ENCODE data around the gene AP5B1. TPM values are rescaled to one million over a fixed set of nuclear protein-coding genes. Genes with fewer than 3 reads are reported as not detected.

The AP5B1 gene
- total and polyA plus RNA-seq, 9 of the 15 experiments (the other 6 are each of a cell fraction or from before 2014, with no cell fraction given), result 0.51 to 24.2 (median 5.1) TPM

GRCh38 chr11:65790104-65790901, 9.5 kb upstream of the AP5B1 start (continued):
- TF ChIP-seq ESRRB (CRISPR knock-in tag; IDR thresholded peaks at IDR 0.05; ENCODE audit: borderline replicate concordance) (no peak), MBD2 (IDR thresholded peaks at IDR 0.05; ENCODE audit: borderline replicate concordance, low read depth) (no peak), PRMT5 (CRISPR knock-in tag; IDR thresholded peaks at IDR 0.05) (no peak)

- Histone ChIP-seq H3K27ac (ENCODE audit: extremely low read depth, low read depth, low read length) (no peak overlapping the region), H3K4me3 (no peak overlapping the region), H3K4me2 (ENCODE audit: insufficient read depth, low read length) (no peak overlapping the region), H3K9ac (ENCODE audit: insufficient read depth in 1 of 2, low read depth in 2 of 2, low read length in 2 of 2) (no peak overlapping the region), H3K4me1 (replicated peaks in 1 of 2; ENCODE audit: control insufficient read depth in 2 of 2, insufficient read depth in 2 of 2, low read length in 2 of 2) (peaks cover 0 to 45% of the 10 kb centered on the region in 2 experiments; a peak in 2 of 5 replicates), H3K27me3 (ENCODE audit: control insufficient read depth in 2 of 2, insufficient read depth in 2 of 2, low read length in 2 of 2) (peaks cover 50 to 64% of the 10 kb centered on the region in 2 experiments), H4K20me1 (replicated peaks; ENCODE audit: control insufficient read depth, insufficient read depth, low read length) (peaks cover 14% of the 10 kb centered on the region; the same call in 1 of the 2 replicates), H3K9me3 (replicated peaks; ENCODE audit: control insufficient read depth, insufficient read depth, low read depth, low read length) (no peaks in the 10 kb centered on the region), H3K36me3 (ENCODE audit: control insufficient read depth, insufficient read depth, low read length) (no peaks in the 10 kb centered on the region), H3K79me2 (ENCODE audit: control insufficient read depth, insufficient read depth, low read length) (no peaks in the 10 kb centered on the region), H2AFZ (ENCODE audit: low read depth, low read length) (no peak overlapping the region), H3K9me1 (ENCODE audit: control insufficient read depth, insufficient read depth, low read length) (no peaks in the 10 kb centered on the region)
- BruUV-seq (replicated peaks), result no TSS peak
- CTCF ChIA-PET (ENCODE audit: low intra/inter-chr PET ratio), result no interaction called here
- FAIRE-seq (no peak), ATAC-seq (no peak), DNase-seq (ENCODE audit: extremely low read depth in 1 of 4, low spot score in 3 of 4) (no peak)
- in situ Hi-C loops (cut with MboI), result no loop called here
- POLR2A ChIA-PET, result interaction anchor here (0.5 to 2.2 kb wide), 10 partner anchors 9 to 366 kb away, joined by 3 to 17 read pairs (median 4); partner anchors contain the start of genes AP5B1, MUS81 and NEAT1
- WGBS (ENCODE audit: insufficient coverage, low coverage, missing lambda C conversion rate), result 17% methylated on average over 14 of the region's 14 CpGs
- no peak for TF ChIP-seq ZBTB49 (CRISPR knock-in tag; IDR thresholded peaks at IDR 0.05; ENCODE audit: borderline replicate concordance)
- no peak for TF ChIP-seq AFF1 (IDR thresholded peaks at IDR 0.05; ENCODE audit: low read depth in 1 of 2, partially characterized antibody in 2 of 2)
- no peak for TF ChIP-seq ZNF12 (CRISPR knock-in tag; IDR thresholded peaks at IDR 0.05)
- intact Hi-C loops (cut with micrococcal nuclease), result loop anchor here (10.0 kb wide), 1 partner anchor 195 kb away; no protein-coding TSS in a partner anchor
These were observed 8.7 kb upstream of the AP5B1 start for GRCh38 chr11:65789230-65790103.
